Kidney (tissue), 14 donors: ENCODE data around the gene LENEP. TPM values are rescaled to one million over a fixed set of nuclear protein-coding genes. Genes with fewer than 3 reads are reported as not detected.

Experiments used
- DNase-seq, 5 donors: peaks; one replicate each; pipeline ENCODE4 v3.0.0-alpha.2; 2013 to 2020
- FAIRE-seq: peaks from 2 replicates; lab custom pipeline; 2012; peaks lifted over from hg19 to GRCh38; lab: Jason Lieb, UNC
- H3K27ac ChIP-seq, 2 donors: one replicate each; pipeline ENCODE4 v1.7.0; 2013; ENCODE audit warnings: low read depth in 2 of 2, low read length in 2 of 2, inconsistent platforms in 1 of 2
- H3K27me3 ChIP-seq: one replicate; pipeline ENCODE4 v1.7.1; 2013; ENCODE audit warnings: low read length, inconsistent platforms; ENCODE audit not compliant: control insufficient read depth, insufficient read depth
- H3K36me3 ChIP-seq, 3 donors: one replicate each; pipeline versions ENCODE4 v1.7.0 to v1.7.1; 2013; ENCODE audit warnings: low read length in 3 of 3, control low read depth in 1 of 3, inconsistent platforms in 1 of 3; ENCODE audit not compliant: insufficient read depth in 3 of 3, control insufficient read depth in 2 of 3
- H3K4me1 ChIP-seq, 3 donors: one replicate each; pipeline versions ENCODE4 v1.7.0 to v1.7.1; 2013; ENCODE audit warnings: low read length in 3 of 3, inconsistent platforms in 1 of 3, low read depth in 1 of 3; ENCODE audit not compliant: control insufficient read depth in 2 of 3, insufficient read depth in 2 of 3
- H3K4me3 ChIP-seq, 3 donors: one replicate each; pipeline versions ENCODE4 v1.7.0 to v1.8.1; 2013; ENCODE audit warnings: low read length in 3 of 3, control low read depth in 1 of 3, inconsistent platforms in 1 of 3
- H3K9ac ChIP-seq, 3 donors: one replicate each; pipeline versions ENCODE4 v1.7.0 to v1.7.1; 2013; ENCODE audit warnings: low read length in 3 of 3, control low read depth in 1 of 3, inconsistent platforms in 1 of 3
- H3K9me3 ChIP-seq, 3 donors: one replicate each; pipeline versions ENCODE4 v1.7.0 to v1.7.1; 2013; ENCODE audit warnings: low read length in 3 of 3, control low read depth in 1 of 3, inconsistent platforms in 1 of 3; ENCODE audit not compliant: control insufficient read depth in 2 of 3, insufficient read depth in 1 of 3
- CTCF ChIP-seq: IDR thresholded peaks from 3 replicates; pipeline ENCODE4 v1.5.1; 2012; ENCODE audit warnings: mild to moderate bottlenecking, moderate library complexity, borderline replicate concordance; ENCODE audit not compliant: insufficient read depth; ENCODE audit errors: extremely low read depth
- intact Hi-C: fragments of 100-400 bp; cut with DNase I; formaldehyde crosslinking; loops from one replicate; pipeline ENCODE4 v1.11.1; 2022
- polyA plus RNA-seq: library from polyadenylated mRNA; stranded (reverse); fragments of 350-450 nt; fragmentation: Illumina TruSeq; extraction: RNeasy Lipid Tissue Mini Kit (QIAGEN cat#74804); gene quantifications from one replicate; pipeline ENCODE4 v1.2.3, GENCODE V29; 2014; ENCODE audit warnings: low read depth, low replicate concordance; ENCODE audit not compliant: insufficient read depth
- total RNA-seq: library from RNA; stranded (reverse); fragmentation: NEBNext Ultra II Directional; extraction: Animal tissue kit (Norgen Biotek cat#: 25700); gene quantifications from one replicate; pipeline ENCODE4 v1.2.1, GENCODE V29; 2021
- donor health status: control.
- donor health status: control.
- donor health status: control.
- donor health status: control.
- donor health status: control.
- donor health status: DM: yes; HTN: yes; CAD: no.
- donor health status: Normal renal cell carcinoma (clear cell type).

LENEP gene
- total and polyA plus RNA-seq, 2 donors from 2014 or later = not detected

GRCh38 chr1:155001675-155002463 is 8.5 kb downstream of the LENEP start:
- no peaks in the 10 kb centered on the region for H3K27me3 ChIP-seq
- intact Hi-C loops = no loop called here
- no peak for FAIRE-seq
- H3K27ac ChIP-seq = peak overlapping the region; percentile 97
- peak overlapping the region; percentile 75 to 90 (median 88) for H3K4me3 ChIP-seq
- peak; percentile 22 for TF ChIP-seq CTCF
- no peaks in the 10 kb centered on the region for H3K36me3 ChIP-seq
- peaks cover 2 to 33% (median 20%) of the 10 kb centered on the region in 3 donors for H3K4me1 ChIP-seq
- DNase-seq = peak; percentile 100
- H3K9me3 ChIP-seq = no peaks in the 10 kb centered on the region
- H3K9ac ChIP-seq = peak overlapping the region; percentile 20 to 97 (median 67)

- TF ChIP-seq CTCF = no peak
- FAIRE-seq (no peak), DNase-seq (peak; percentile 24 to 89 (median 45))
- Histone ChIP-seq H3K9ac (peak within 1 kb of the TSS; percentile 66 to 99 (median 76)), H3K4me1 (peaks cover 2 to 39% (median 28%) of the 10 kb centered on the region in 3 donors), H3K36me3 (no peaks in the 10 kb centered on the region), H3K27ac (peak within 1 kb of the TSS; percentile 97), H3K4me3 (peak within 1 kb of the TSS; percentile 82 to 99 (median 90)), H3K27me3 (no peaks in the 10 kb centered on the region), H3K9me3 (no peaks in the 10 kb centered on the region)
- intact Hi-C loops = no loop called here
Observed at GRCh38 chr1:155002464-155003226, 9.3 kb downstream of the LENEP start, which contains the start of gene ZBTB7B. ZBTB7B (plus strand) TSS chr1:155002802; CDS start chr1:155014661, 11,859 bp downstream.

- H3K9ac ChIP-seq = peak overlapping the region; percentile 66 to 99 (median 76)
- no peaks in the 10 kb centered on the region for H3K27me3 ChIP-seq
- H3K4me1 ChIP-seq = peaks cover 2 to 45% (median 34%) of the 10 kb centered on the region in 3 donors
- intact Hi-C loops = no loop called here
- DNase-seq (peak in 4 of 5 donors; percentile 46 to 73 (median 61)), FAIRE-seq (no peak)
- no peak for TF ChIP-seq CTCF
- H3K27ac ChIP-seq = peak overlapping the region; percentile 96 to 97
- no peaks in the 10 kb centered on the region for H3K36me3 ChIP-seq
- H3K4me3 ChIP-seq = peak overlapping the region; percentile 82 to 99 (median 90)
- no peaks in the 10 kb centered on the region for H3K9me3 ChIP-seq
Observed at GRCh38 chr1:155003227-155003765, 9.9 kb downstream of the LENEP start.
